ENCODE results near the gene CP. TPM values are rescaled to one million over a fixed set of nuclear protein-coding genes. Genes with fewer than 3 reads are reported as not detected.
A peak's percentile ranks its signal among the peaks of the same experiment; 100 is the strongest.

The CP gene
- total RNA-seq, 4 donors from 2014 or later: 1.7 to 10.2 (median 4.0) TPM

DNA sequence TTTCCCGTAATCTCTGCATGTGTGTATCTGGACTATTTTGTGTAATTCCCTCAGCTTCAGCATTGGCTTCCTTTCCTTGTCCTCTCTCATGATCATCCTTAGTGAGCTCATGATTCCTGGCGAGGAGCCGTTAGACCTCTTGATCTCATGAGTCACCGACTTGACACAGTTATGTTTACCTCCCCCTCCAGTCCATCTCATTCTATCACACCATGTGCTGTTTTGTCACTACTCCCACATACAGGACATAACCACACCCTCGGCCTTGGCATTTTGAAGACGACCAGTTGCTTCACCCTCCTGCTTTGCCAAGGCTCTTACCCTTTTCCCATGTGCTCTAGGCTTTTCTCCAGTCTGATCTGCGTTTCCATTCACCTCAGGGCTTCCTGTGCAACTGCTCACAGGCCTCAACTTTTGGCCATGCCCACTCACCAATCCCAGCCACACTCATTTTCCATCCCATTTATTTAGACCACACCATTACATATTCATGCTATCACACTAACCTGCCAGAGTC is 41.5 kb downstream of the CP start:
- no peak overlapping the region for H3K4me3 ChIP-seq
- DNase-seq (ENCODE audit: low spot score in 2 of 2): peak; percentile 89 to 93
- H3K27ac ChIP-seq: peak overlapping the region; percentile 68
- TF ChIP-seq POLR2AphosphoS5 (IDR thresholded peaks at IDR 0.05): peak in 2 of 3 donors; percentile 73 to 75
- TF ChIP-seq, protein P1, sequence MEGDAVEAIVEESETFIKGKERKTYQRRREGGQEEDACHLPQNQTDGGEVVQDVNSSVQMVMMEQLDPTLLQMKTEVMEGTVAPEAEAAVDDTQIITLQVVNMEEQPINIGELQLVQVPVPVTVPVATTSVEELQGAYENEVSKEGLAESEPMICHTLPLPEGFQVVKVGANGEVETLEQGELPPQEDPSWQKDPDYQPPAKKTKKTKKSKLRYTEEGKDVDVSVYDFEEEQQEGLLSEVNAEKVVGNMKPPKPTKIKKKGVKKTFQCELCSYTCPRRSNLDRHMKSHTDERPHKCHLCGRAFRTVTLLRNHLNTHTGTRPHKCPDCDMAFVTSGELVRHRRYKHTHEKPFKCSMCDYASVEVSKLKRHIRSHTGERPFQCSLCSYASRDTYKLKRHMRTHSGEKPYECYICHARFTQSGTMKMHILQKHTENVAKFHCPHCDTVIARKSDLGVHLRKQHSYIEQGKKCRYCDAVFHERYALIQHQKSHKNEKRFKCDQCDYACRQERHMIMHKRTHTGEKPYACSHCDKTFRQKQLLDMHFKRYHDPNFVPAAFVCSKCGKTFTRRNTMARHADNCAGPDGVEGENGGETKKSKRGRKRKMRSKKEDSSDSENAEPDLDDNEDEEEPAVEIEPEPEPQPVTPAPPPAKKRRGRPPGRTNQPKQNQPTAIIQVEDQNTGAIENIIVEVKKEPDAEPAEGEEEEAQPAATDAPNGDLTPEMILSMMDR (IDR thresholded peaks at IDR 0.05): no peak
- no peaks in the 10 kb centered on the region for H3K27me3 ChIP-seq
- 42% methylated on average over 7 of the region's 7 CpGs for WGBS
- H3K9me3 ChIP-seq: no peaks in the 10 kb centered on the region
- H3K4me1 ChIP-seq: peaks cover 8% of the 10 kb centered on the region
- peaks cover 13% of the 10 kb centered on the region for H3K36me3 ChIP-seq

DNA sequence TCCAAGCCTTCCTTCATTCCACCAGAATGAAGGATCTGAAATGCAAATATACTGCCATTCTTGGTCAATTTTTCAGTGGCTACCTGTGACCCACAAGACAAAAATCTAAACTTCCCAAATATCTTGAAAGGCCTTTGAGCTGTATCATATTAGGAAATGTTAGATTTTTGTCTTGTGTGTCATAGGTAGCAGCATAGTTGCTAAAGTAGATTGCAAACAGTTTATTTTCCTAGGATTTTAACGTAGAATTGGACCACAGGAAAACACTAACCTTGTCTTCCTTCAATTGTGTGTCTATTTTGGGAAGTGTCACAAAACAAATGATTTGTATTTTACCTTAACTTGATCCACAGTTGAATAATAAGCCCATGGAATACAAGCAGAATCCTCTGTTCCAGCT is 42.4 kb downstream of the CP start:
- DNase-seq (ENCODE audit: low spot score in 2 of 2): no peak

GRCh38 chr3:149177122-149177521 is 44.5 kb downstream of the CP start:
- Histone ChIP-seq H3K9me3 (no peaks in the 10 kb centered on the region), H3K27ac (no peak overlapping the region), H3K27me3 (no peaks in the 10 kb centered on the region), H3K4me1 (peaks cover 8% of the 10 kb centered on the region), H3K36me3 (peaks cover 36% of the 10 kb centered on the region), H3K4me3 (no peak overlapping the region)
- 100% methylated on average over 1 of the region's 1 CpG for WGBS
- no peak for DNase-seq (ENCODE audit: low spot score in 2 of 2)
- TF ChIP-seq POLR2AphosphoS5 (IDR thresholded peaks at IDR 0.05): no peak
- TF ChIP-seq, protein P1 (IDR thresholded peaks at IDR 0.05): no peak
- TF ChIP-seq EP300 (IDR thresholded peaks at IDR 0.05): no peak
- no peak for TF ChIP-seq POLR2A (IDR thresholded peaks at IDR 0.05)

More for the DNA sequence above, 42.4 kb downstream of the CP start:
- Histone ChIP-seq H3K27ac (peak overlapping the region; percentile 68), H3K27me3 (no peaks in the 10 kb centered on the region), H3K4me1 (peaks cover 8% of the 10 kb centered on the region), H3K36me3 (peaks cover 15% of the 10 kb centered on the region), H3K9me3 (no peaks in the 10 kb centered on the region), H3K4me3 (no peak overlapping the region)
- WGBS: 71% methylated on average over 1 of the region's 1 CpG
- TF ChIP-seq POLR2A (IDR thresholded peaks at IDR 0.05): no peak
- TF ChIP-seq POLR2AphosphoS5 (IDR thresholded peaks at IDR 0.05): no peak
- no peak for TF ChIP-seq EP300 (IDR thresholded peaks at IDR 0.05)
- TF ChIP-seq, protein P1 (IDR thresholded peaks at IDR 0.05): no peak

GRCh38 chr3:149174901-149175300 is 46.7 kb downstream of the CP start:
- Histone ChIP-seq H3K27me3 (no peaks in the 10 kb centered on the region), H3K27ac (no peak overlapping the region), H3K4me1 (peaks cover 8% of the 10 kb centered on the region), H3K9me3 (no peaks in the 10 kb centered on the region), H3K4me3 (no peak overlapping the region), H3K36me3 (peaks cover 55% of the 10 kb centered on the region)
- WGBS: 87% methylated on average over 3 of the region's 3 CpGs
- DNase-seq (ENCODE audit: low spot score in 2 of 2): no peak
- no peak for TF ChIP-seq POLR2A (IDR thresholded peaks at IDR 0.05)
- no peak for TF ChIP-seq POLR2AphosphoS5 (IDR thresholded peaks at IDR 0.05)
- TF ChIP-seq, protein P1 (IDR thresholded peaks at IDR 0.05): no peak
- TF ChIP-seq EP300 (IDR thresholded peaks at IDR 0.05): no peak

- Histone ChIP-seq H3K4me1 (no peaks in the 10 kb centered on the region), H3K4me3 (no peak overlapping the region), H3K27me3 (no peaks in the 10 kb centered on the region), H3K9me3 (no peaks in the 10 kb centered on the region), H3K27ac (no peak overlapping the region), H3K36me3 (peaks cover 78% of the 10 kb centered on the region)
- WGBS: 94% methylated on average over 7 of the region's 7 CpGs
- TF ChIP-seq, protein P1 (IDR thresholded peaks at IDR 0.05): no peak
- TF ChIP-seq POLR2AphosphoS5 (IDR thresholded peaks at IDR 0.05): no peak
- no peak for DNase-seq (ENCODE audit: low spot score in 2 of 2)
Observed at GRCh38 chr3:149170672-149171071, 51.0 kb downstream of the CP start.
